IPS DF 19.7 (cell line): ENCODE measurements around the gene SIAH3.

Experiments
- DNase-seq: peaks from one replicate; pipeline ENCODE4 v3.0.0-alpha.2; 2013; ENCODE audit warnings: low read depth, low spot score

The SIAH3 gene

GRCh38 chr13:45863709-45864590 lies 12.4 kb upstream of the SIAH3 start:
- no peak for DNase-seq

- no peak for DNase-seq
Measured at GRCh38 chr13:45861322-45861721, 9.8 kb upstream of the SIAH3 start.

GRCh38 chr13:45860240-45860639 lies 8.7 kb upstream of the SIAH3 start:
- DNase-seq = no peak

GRCh38 chr13:45859705-45860104 lies 8.2 kb upstream of the SIAH3 start:
- DNase-seq = no peak

GRCh38 chr13:45852494-45852893 lies 941 bp upstream of the SIAH3 start:
- DNase-seq = no peak

- no peak for DNase-seq
Measured at GRCh38 chr13:45851956-45852355, 403 bp upstream of the SIAH3 start.

- DNase-seq = no peak
Measured at GRCh38 chr13:45850027-45850613, 1.4 kb downstream of the SIAH3 start.

GRCh38 chr13:45849408-45849807 lies 2.1 kb downstream of the SIAH3 start:
- DNase-seq = no peak

GRCh38 chr13:45847554-45848224 lies 3.9 kb downstream of the SIAH3 start:
- no peak for DNase-seq

GRCh38 chr13:45846681-45847080 lies 4.9 kb downstream of the SIAH3 start:
- DNase-seq = no peak

GRCh38 chr13:45838171-45838745 lies 13.3 kb downstream of the SIAH3 start:
- no peak for DNase-seq

- DNase-seq = no peak
Measured at GRCh38 chr13:45837111-45837510, 14.4 kb downstream of the SIAH3 start.

GRCh38 chr13:45834411-45834994 lies 17.1 kb downstream of the SIAH3 start:
- no peak for DNase-seq

GRCh38 chr13:45833663-45834375 lies 17.7 kb downstream of the SIAH3 start:
- no peak for DNase-seq

- no peak for DNase-seq
Measured at GRCh38 chr13:45833242-45833641, 18.3 kb downstream of the SIAH3 start.

GRCh38 chr13:45831851-45832250 lies 19.7 kb downstream of the SIAH3 start:
- DNase-seq = no peak

- DNase-seq = no peak
Measured at GRCh38 chr13:45830121-45830520, 21.4 kb downstream of the SIAH3 start.

- DNase-seq = no peak
Measured at GRCh38 chr13:45828256-45828968, 23.1 kb downstream of the SIAH3 start.

GRCh38 chr13:45827318-45827717 lies 24.2 kb downstream of the SIAH3 start:
- DNase-seq = no peak

GRCh38 chr13:45826731-45827130 lies 24.8 kb downstream of the SIAH3 start:
- no peak for DNase-seq

- DNase-seq = no peak
Measured at GRCh38 chr13:45825387-45825650, 26.2 kb downstream of the SIAH3 start.
